Fibroblast of skin of scalp (primary cell): ENCODE data around the gene CNOT6L.

Experiments
- DNase-seq: peaks from one replicate; pipeline ENCODE4 v3.0.0-alpha.2; 2013

CNOT6L gene

GRCh38 chr4:77820649-77821561, 1.7 kb upstream of the CNOT6L start:
- DNase-seq, result no peak

GRCh38 chr4:77819843-77820648, 878 bp upstream of the CNOT6L start:
- peak; percentile 84 for DNase-seq

GRCh38 chr4:77819404-77819842, 255 bp upstream of the CNOT6L start:
- DNase-seq, result peak; percentile 19

GRCh38 chr4:77818073-77818601, 1.0 kb downstream of the CNOT6L start:
- DNase-seq, result peak; percentile 84

GRCh38 chr4:77817304-77818072, 1.7 kb downstream of the CNOT6L start:
- no peak for DNase-seq

GRCh38 chr4:77816546-77816945, 2.6 kb downstream of the CNOT6L start:
- DNase-seq, result no peak

- no peak for DNase-seq
Observed at GRCh38 chr4:77815636-77816035, 3.5 kb downstream of the CNOT6L start.

GRCh38 chr4:77805840-77806239, 13.3 kb downstream of the CNOT6L start:
- no peak for DNase-seq

- DNase-seq, result peak; percentile 38
Observed at GRCh38 chr4:77804471-77804870, 14.7 kb downstream of the CNOT6L start.

GRCh38 chr4:77802402-77802801, 16.8 kb downstream of the CNOT6L start:
- no peak for DNase-seq

- no peak for DNase-seq
Observed at GRCh38 chr4:77801260-77801608, 17.9 kb downstream of the CNOT6L start.

- no peak for DNase-seq
Observed at GRCh38 chr4:77800483-77801259, 18.5 kb downstream of the CNOT6L start.

GRCh38 chr4:77800077-77800476, 19.1 kb downstream of the CNOT6L start:
- no peak for DNase-seq

GRCh38 chr4:77798385-77798784, 20.8 kb downstream of the CNOT6L start:
- DNase-seq, result no peak

- no peak for DNase-seq
Observed at GRCh38 chr4:77797239-77797638, 21.9 kb downstream of the CNOT6L start.

GRCh38 chr4:77795326-77795725, 23.8 kb downstream of the CNOT6L start:
- no peak for DNase-seq

- no peak for DNase-seq
Observed at GRCh38 chr4:77790146-77790545, 29.0 kb downstream of the CNOT6L start.

- DNase-seq, result no peak
Observed at GRCh38 chr4:77788990-77789389, 30.2 kb downstream of the CNOT6L start.

- no peak for DNase-seq
Observed at GRCh38 chr4:77787969-77788368, 31.2 kb downstream of the CNOT6L start.

- DNase-seq, result no peak
Observed at GRCh38 chr4:77785669-77786068, 33.5 kb downstream of the CNOT6L start.

GRCh38 chr4:77783895-77784294, 35.3 kb downstream of the CNOT6L start:
- no peak for DNase-seq
